ENCODE results near the gene SMOC2. TPM values are rescaled to one million over a fixed set of nuclear protein-coding genes. Genes with fewer than 3 reads are reported as not detected.

Gene SMOC2
- total and polyA plus RNA-seq, 2 of the 13 experiments (the other 11 are each of a cell fraction or from before 2014, with no cell fraction given), result not detected

- in situ Hi-C loops (cut with HindIII; ENCODE audit: extremely low pct_ligation_motif_present, low pct_unique_long_range_greater_than_20kb), result no loop called here
- ATAC-seq (no peak), DNase-seq (ENCODE audit: low spot score) (no peak), FAIRE-seq (no peak)
- 60% methylated on average over 14 of the region's 15 CpGs for WGBS (ENCODE audit: low lambda C conversion rate)
- Histone ChIP-seq H3K79me2 (ENCODE audit: insufficient read depth, low read length) (no peaks in the 10 kb centered on the region), H2AFZ (ENCODE audit: low read length) (no peak overlapping the region), H4K20me1 (ENCODE audit: insufficient read depth, low read length) (no peaks in the 10 kb centered on the region), H3K27me3 (ENCODE audit: control insufficient read depth in 1 of 2, insufficient read depth in 2 of 2, low read length in 2 of 2) (peaks cover 10 to 61% of the 10 kb centered on the region in 2 experiments), H3K36me3 (replicated peaks in 1 of 2; ENCODE audit: control insufficient read depth in 1 of 2, insufficient read depth in 2 of 2, low read length in 2 of 2) (no peaks in the 10 kb centered on the region), H3K4me2 (ENCODE audit: low read depth, low read length) (no peak overlapping the region), H3K27ac (ENCODE audit: extremely low read length, insufficient read depth, low read length) (no peak overlapping the region), H3K4me1 (ENCODE audit: insufficient read depth, low read length) (peaks cover 10% of the 10 kb centered on the region), H3K9ac (ENCODE audit: insufficient read depth, low read depth, low read length) (no peak overlapping the region), H3K9me3 (ENCODE audit: low read length) (no peaks in the 10 kb centered on the region), H3K4me3 (replicated peaks in 1 of 3; ENCODE audit: insufficient read depth in 1 of 3, low read depth in 2 of 3, low read length in 3 of 3) (no peak overlapping the region)
- POLR2A ChIA-PET, result no interaction called here
- BruUV-seq (replicated peaks), result no TSS peak
- CTCF ChIA-PET (ENCODE audit: low intra/inter-chr PET ratio, low total read pairs), result no interaction called here
- TF ChIP-seq CBX5 (CRISPR knock-in tag; IDR thresholded peaks at IDR 0.05; ENCODE audit: borderline replicate concordance) (no peak), ZNF777 (CRISPR knock-in tag; IDR thresholded peaks at IDR 0.05) (no peak), EED (CRISPR knock-in tag; IDR thresholded peaks at IDR 0.05) (no peak), ZNF234 (CRISPR knock-in tag; conservative IDR thresholded peaks at IDR 0.05) (no peak), PLSCR1 (CRISPR knock-in tag; IDR thresholded peaks at IDR 0.05; ENCODE audit: borderline replicate concordance) (no peak), FOXA3 (CRISPR knock-in tag; IDR thresholded peaks at IDR 0.05) (no peak), ZNF652 (CRISPR knock-in tag; IDR thresholded peaks at IDR 0.05; ENCODE audit: borderline replicate concordance, low read depth) (no peak), ZNF350 (CRISPR knock-in tag; IDR thresholded peaks at IDR 0.05; ENCODE audit: borderline replicate concordance, low read depth) (no peak), CEBPZ (IDR thresholded peaks at IDR 0.05; ENCODE audit: low read length) (no peak), ZNF30 (CRISPR knock-in tag; IDR thresholded peaks at IDR 0.05) (no peak), YY1 (IDR thresholded peaks at IDR 0.05; ENCODE audit: insufficient read depth, insufficient replicate concordance, low read depth, low read length) (no peak), ZNF839 (CRISPR knock-in tag; IDR thresholded peaks at IDR 0.05; ENCODE audit: borderline replicate concordance) (no peak), ZNF253 (CRISPR knock-in tag; IDR thresholded peaks at IDR 0.05; ENCODE audit: borderline replicate concordance) (no peak), NFYB (CRISPR knock-in tag; IDR thresholded peaks at IDR 0.05) (no peak)
- intact Hi-C loops (cut with micrococcal nuclease; ENCODE audit: unreplicated experiment), result no loop called here
Measured at GRCh38 chr6:168497381-168497780, 56.4 kb downstream of the SMOC2 start.

All from HepG2 (cell line).